ENCODE results near the gene PHF5A.

PHF5A gene, protein sequence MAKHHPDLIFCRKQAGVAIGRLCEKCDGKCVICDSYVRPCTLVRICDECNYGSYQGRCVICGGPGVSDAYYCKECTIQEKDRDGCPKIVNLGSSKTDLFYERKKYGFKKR

DNA sequence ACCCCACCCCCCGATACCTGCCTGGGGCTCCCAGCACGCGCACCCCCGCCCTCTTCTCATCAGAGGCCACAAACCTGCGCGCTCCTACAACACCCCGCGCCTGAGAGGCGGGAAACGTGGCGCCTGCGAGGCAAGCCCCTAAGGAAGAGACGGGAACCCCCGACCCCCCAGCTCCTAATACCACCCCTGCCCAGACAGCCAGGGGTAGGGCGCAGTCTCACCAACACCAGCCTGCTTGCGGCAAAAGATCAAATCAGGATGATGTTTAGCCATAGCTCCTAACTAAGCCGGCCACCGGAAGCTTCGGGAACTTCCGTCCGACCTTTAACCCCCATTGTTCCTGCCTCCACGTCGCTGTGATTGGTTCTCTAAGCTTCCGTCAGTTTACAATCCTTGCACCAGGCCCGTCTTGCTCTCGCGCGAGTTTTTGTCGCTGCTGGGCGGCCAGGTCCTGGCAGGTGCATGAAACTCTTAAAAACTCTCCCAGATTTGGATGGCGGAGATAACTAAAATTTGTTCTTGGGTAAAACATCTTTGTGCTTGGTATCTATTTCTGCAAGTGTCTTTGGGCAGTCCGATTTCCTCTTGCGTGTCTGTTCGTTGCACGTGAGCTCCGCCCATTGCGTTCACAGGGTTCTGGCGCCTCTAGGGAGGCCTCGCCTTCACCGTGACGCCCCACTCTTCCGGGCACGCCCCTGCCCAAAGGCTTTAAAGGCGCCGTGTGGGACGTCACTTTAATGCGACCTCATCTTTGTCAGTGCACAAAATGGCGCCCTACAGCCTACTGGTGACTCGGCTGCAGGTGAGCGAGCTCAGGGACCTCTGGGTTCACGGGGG lies at the start of gene PHF5A, which contains the start of gene ACO2:
Gene PHF5A (minus strand): TSS at position 312 of the 837 bp plus-strand sequence. CDS start 39 bp downstream, at position 273.
Gene ACO2 (plus strand): TSS at position 737 of the 837 bp plus-strand sequence. CDS start 30 bp downstream, at position 767.
- DNase-seq = peak; percentile 99

DNA sequence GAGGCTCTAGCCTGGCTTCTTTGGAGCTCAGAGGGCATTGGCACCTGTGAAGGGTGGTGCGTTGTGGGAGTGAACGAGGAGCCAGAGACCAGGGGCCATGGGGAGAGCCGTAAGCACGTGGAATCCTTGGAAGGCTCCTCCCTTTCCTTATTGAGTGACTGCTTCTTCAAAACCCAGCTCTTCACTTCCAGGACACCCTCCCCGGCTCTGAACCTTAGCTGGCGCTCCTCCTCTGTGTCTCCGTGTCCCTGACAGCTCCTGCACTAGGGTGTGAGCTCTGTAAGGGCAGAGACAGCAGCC lies 49.5 kb upstream of the PHF5A start:
- no peak for DNase-seq

DNA sequence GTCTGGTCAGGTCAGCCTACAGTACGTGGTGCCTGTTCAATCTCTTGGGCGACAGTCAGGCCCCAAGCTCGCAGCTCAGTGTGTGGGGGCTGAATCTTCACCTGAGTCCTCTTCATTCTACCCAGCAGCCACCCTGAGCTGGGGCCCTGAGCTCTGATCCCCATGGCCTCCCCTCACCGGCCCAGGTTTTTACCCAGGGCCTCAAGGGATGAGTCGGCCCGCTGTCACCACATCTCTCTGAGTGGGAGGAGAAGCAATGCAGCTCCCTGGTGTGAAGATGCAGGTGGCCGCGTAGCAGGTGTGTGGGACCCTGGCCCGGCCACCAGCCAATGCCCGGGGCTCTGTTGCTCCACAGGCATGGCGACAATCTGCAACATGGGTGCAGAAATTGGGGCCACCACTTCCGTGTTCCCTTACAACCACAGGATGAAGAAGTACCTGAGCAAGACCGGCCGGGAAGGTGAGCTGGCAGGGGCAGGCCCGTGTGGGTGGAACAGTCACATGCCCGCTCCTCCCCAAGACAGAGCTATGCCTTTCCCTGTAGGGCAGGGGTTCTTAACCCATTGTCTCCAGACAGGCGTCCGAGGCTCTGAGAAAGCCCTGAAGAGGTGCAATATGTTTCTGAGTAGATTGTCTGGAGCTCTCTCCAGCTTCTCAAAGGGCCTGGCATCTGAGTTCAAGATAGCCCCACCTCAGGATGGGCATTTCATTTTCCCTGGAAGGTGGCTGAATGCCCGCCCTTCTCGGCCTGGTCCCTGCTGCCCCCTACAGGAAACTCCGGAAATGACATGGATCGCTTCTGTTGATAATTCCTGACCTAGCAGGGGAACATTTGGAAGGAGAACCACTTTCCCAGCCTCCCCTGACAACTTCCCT lies 48.9 kb upstream of the PHF5A start:
- DNase-seq = peak; percentile 57

DNA sequence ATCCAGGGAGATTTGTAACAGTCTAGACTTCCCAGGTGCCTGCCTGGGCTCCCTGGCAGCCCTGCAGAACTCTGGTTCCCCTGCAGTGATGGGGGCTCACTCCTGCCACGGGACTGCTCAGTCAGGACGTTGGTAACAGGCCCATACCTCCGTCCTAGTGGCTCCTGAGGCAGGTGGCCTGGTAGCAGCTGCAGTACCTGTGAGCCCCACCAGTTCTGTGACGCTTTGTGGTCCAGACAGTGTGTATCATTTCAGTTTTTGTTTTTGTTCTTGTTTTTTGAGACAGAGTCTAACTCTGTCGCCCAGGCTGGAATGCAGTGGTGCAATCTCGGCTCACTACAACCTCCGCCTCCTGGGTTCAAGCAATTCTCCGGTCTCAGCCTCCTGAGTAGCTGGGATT lies 48.0 kb upstream of the PHF5A start:
- no peak for DNase-seq

DNA sequence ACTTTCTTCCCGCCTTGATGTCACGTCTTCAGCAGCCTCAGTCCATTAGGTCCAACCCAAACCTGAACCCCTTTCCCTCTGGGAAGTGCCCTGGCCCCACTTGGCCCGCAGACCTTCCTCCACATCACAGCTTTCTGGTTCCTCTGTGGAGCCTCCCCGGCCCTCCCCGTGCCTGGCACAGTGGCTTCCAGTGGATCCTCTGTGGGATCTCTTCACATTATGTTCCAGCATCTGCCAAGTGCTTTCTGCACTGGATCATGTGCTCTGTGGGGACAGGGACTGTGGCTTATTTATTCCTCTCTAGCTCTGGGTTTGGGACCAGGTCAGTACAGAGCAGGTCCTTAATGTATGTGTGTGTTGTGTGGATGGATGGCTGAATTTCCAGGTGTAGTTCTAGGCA lies 44.9 kb upstream of the PHF5A start:
- no peak for DNase-seq

DNA sequence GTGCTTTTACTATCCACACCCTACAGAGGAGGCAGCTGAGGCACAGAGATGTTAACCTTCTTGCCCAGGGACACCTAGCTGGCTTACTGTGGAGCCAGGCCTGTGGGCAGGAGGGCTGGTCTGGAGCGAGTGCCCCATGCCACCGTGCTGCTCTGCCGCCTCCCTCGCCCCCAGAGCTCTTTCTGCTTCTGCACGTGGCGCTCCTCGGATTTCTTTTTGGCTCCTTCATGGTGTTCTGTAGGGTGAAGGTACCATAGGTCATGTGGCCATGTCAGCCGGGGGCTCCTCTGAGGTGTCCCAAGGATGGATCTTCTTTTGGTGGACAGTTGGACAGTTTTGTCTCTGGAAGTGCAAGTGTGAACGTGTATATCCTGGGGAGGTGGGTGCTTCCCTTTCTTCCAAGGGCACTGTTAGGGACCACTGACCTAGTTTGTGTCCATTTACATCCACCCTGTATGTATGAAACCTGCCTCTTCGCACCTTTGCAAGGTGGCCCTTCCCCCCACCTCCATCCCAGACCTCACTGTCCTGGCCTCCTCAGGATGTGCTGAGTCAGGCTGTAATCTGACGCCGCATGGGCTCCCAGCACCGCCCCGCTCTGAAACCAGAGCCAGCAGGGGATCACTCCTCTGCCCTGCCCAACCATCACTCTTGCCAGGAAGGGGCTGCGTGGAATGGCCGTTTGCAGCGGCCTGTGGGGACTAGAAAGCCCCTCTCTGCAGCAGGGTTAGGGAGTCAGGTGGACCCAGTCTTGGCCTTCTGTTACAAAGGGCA lies 44.1 kb upstream of the PHF5A start:
- DNase-seq = peak; percentile 81

DNA sequence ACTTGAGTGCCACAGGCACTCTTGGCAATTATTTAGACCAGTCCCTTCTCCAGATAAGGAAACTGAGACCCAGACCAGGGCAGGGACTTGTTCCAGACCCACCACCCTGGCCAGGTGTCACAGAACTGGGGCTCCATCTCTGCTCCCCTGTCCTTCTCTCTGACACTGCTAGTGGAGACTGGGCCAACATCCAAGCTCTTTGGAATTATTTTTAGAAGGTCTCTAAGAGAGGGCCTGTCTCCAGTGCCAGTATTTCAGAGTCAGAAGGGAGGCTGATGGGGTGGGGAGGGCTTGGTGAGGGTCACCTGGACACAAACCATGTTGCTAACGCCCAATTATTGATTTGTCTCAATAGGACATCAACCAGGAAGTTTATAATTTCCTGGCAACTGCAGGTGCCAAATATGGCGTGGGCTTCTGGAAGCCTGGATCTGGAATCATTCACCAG lies 43.1 kb upstream of the PHF5A start:
- no peak for DNase-seq

DNA sequence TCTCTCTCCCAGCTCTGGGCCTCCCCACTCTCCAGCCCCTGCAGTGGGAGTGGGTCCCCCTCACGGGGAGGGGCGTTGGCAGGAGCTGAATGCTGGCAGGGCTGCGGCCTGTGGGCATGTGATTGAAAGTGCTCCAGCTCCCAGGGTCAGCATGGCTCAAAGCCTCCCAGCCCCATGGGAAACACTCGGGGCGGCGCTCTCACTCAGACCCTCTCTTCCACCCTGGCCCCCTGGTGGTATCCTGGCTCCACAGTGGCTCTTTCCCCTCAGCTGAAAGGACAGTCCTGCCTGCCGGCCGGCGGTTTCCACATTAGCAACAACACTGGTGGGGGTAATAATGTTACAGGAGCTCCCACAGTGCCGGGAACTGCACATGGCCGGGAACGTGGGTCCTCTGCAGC lies 40.3 kb upstream of the PHF5A start:
- DNase-seq = no peak

DNA sequence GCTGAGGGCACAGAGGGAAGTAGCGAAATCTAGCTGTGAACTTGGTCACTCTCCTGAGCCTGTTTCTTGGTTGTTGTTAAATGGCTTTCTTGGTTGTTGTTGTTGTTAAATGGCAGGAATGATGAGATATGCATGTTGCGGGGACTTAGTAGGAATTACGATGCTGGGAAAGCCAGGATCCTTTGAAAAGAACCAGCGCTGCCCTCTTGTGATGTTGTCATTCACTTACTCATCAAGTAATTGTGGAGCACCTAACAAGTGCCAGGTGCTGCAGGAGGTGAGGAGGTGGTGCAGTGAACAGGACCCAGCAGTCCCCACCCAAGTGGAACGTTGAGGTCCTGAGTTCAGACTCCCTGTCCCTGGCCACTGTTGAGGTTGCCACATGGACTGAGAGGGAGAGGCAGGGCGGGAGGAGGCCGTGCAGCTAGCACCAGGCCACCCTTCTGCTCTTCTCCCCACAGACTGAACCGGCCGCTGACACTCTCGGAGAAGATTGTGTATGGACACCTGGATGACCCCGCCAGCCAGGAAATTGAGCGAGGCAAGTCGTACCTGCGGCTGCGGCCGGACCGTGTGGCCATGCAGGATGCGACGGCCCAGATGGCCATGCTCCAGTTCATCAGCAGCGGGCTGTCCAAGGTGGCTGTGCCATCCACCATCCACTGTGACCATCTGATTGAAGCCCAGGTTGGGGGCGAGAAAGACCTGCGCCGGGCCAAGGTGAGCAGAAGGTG lies 39.0 kb upstream of the PHF5A start:
- DNase-seq = no peak

DNA sequence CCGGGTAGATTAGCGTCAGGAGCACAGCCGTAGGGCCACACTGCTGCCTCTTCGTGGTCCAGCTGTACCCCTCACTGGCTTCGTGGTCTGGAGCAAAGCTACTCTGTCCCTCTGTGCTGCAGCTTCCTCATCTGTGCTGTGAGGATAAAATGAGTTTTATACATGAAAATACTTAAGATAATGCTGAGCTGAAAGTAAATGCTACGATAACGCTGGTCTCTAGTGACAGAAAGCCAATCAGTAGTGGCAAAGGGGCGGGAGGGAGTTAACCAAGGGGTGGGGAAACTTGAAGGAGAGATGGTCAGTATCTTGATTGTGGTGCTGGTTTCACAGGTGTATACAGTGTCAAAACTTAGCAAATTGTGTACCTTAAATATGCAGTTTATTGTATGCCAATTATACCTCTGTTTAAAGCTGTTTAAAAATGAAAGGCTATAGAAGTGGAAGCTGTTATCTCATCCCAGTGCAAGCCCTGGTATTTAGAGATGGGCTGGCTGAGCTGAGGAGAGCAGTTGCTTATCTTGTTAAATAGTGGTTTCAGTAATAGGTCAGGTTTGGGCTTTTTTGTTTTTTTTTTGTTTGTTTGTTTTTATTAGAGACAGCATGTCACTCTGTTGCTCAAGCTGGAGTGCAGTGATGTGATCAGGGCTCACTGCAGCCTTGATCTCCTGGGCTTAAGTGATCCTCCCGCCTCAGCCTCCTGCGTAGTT lies 37.2 kb upstream of the PHF5A start:
- peak; percentile 39 for DNase-seq

DNA sequence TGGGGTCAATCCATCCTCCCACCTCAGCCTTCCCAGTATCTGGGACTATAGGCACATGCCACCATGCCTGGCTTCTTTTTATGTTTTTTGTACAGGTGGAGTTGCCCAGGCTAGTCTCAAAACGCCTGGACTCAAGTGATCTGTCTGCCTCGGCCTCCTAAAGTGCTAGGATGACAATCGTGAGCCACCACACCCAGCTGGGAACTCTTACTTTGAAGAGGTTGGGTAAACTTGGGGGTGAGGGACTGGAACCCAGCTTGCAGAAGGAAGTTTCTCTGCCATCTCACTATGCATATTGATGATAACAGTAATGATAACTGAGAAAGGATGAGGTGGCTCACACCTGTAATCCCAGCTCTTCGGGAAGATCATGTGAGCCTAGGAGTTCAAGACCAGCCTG lies 36.3 kb upstream of the PHF5A start:
- DNase-seq = no peak

DNA sequence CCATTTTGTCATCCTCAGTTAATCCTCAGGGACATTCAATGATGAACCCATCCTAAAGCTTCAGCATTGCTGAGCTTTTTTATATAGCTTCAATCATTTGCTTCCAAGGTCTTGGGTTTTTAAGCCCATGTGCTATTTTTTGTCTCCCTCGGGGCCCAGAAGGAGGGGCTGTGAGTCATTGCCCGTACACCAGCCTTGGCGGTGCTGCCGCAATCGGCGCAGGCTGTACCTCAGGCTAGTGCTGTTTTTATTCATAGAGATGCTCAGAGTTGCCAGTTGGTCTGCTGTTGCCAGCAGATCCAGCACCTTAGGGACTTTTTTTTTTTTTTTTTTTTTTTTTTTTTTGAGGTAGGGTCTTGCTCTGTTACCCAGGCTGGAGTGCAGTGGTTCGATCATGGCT lies 35.9 kb upstream of the PHF5A start:
- DNase-seq = no peak

DNA sequence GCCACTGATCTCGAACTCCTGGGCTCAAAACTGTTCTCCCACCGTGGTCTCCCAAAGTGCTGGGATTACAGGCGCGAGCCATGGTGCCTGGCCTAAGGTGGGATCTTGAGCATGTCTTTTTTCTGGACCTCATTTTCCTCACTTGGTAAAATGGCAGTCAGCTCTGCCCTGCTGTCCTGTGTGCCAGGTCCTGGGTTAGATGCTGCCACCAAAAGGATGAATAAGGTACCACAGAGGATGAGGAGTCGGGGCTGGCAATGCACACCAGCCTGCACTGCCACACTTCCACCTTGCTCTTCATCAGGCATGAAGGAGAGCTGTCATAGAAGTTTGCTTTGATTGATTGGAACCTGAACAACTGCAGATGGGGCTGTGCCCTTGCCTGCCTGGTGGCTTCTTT lies 32.7 kb upstream of the PHF5A start:
- peak; percentile 14 for DNase-seq

DNA sequence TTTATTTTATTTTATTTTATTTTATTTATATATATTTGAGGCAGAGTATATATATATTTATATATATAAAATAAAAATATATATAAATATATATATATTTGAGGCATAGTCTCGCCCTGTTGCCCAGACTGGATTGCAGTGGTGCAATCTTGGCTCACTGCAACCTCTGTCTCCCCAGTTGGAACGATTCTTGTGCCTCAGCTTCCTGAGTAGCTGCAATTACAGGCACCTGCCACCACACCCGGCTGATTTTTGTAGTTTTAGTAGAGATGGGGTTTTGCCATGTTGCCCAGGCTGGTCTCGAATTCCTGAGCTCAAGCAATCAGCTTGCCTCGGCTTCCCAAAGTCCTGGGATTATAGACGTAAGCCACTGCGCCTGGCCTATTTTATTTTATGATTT lies 31.8 kb upstream of the PHF5A start:
- no peak for DNase-seq

DNA sequence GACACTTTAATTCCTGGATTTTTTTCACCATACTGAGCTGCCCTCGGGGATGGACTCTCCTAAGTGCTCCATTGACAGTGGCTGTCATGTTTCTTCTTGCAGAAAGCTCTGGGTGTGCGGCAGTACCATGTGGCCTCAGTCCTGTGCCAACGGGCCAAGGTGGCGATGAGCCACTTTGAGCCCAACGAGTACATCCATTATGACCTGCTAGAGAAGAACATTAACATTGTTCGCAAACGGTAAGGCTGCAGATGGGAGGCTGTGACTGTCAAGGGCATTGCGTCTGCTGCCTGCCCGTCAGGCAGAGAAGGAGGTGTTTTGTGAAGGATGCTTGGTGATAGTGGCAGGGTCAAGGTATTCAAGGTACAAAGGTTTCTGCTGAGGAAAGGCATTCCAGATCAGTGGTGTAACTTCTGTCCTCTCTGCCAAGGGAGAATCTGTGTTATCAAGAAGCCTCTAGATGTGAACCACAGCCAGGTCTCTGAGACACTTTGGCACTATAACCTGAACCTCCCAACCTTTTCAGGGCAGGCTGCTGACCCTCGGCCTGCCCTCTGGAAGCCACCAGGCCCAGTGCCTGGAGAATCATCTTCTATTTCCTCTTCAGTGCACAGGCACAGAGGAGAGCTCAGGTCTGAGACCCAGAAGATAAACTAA lies 31.3 kb upstream of the PHF5A start:
- no peak for DNase-seq

DNA sequence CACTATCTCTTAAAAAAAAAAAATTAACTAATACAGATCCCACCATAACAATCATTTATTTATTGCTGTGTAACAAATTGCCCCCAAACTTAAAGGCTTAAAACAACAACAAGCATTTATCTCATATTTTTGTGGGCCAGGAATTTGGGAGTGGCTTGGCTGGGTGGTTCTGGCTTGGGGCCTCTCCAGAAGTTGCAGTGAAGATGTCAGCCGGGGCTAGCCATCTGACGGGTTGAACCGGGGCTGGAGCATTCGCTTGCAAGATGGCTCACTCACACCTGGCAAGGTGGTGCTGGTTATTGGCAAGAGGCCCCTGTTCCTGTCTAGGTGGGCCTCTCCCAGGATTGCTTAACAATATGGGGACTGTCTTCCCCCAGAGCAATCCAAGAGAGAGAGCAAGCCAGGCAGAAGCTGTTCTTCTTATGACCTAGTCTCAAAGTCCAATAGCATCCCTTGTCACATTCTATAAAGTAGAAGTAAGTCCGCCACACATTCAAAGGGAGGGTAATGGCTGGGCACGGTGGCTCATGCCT lies 29.9 kb upstream of the PHF5A start:
- DNase-seq = no peak

DNA sequence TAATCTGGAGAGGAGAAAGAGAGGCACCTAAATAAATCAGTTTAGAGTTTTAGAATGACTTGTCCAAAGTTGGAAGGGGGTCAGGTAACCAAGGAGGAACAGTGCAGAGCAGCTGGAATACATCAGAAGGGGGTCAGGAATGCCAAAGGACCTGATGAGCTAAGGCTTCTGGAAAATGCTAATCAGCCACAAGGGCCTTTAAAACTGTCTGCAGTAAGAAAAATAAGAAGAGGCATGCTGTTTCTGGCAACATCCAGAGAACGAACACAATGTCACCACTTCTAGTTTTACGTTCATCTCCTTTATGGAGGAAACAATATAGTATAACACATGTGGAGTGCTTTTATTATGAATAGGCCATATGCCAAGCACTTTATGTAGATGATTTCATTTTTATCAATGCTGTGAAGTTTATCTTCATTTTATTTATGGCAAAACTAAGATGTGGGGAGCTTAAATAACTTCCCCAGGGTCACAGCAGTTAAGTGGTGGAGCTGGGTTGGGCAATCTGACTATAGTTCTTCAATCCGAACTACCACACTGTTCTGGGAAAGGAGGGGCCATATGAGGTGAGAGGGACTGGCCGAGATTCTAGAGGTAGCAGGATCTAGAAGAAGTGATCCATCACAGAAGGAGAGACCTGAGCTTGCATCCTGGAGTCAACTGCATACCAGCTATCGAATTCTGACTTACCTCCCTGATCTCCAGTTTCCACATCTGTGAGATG lies 23.0 kb upstream of the PHF5A start:
- no peak for DNase-seq

DNA sequence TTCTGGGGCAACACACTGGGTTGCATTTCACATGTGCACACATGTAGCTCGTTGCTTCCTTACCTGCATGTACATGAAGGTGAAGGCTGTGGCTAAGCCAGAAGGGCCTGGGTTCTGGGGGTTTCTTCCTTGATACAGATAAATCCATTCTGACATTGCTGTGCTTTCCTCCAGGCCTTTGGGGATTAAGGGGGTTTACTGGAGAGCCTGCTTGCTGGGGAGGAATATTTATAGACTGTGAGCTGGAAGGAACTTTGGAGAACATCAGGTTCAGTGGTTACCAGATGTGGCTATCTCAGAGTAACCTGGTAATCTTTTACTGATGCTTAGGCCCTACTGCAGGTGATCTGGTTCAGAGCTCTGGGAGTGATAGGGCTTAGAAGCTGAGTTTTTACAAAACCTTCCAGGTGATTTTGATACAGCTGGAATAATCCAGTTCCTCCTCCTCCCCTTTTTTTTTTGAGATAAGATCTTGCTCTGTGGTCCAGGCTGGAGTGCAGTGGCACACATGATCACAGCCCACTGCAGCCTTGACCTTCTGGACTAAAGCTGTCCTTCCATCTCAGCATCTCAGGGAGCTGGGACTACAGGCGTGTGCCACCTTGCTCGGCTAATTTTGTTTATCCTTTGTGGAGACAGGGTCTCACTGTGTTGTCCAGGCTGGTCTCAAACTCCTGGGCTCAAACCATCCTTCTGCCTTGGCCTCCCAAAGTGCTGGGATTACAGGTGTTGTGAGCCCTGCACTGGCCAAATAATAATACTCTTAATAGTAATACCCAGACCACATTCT lies 20.3 kb upstream of the PHF5A start:
- DNase-seq = no peak

DNA sequence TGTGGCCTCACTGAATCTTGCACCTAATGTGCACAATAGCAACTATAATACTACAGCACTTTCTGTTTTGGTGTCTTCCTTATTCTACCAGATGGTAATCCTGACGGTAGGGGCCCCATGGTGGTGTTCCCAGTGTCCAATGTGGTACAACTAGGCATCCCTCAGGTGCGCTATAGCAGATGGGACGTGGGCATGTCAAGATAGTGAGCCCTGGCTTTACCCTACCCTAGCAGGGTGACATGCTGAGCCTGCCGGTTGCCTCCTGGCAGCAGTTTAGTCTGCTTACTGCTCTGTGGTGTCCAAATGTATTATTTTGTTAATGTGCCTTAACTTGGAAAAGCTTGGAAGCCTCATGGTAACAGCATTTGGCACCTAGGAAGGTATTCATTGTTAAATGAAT lies 19.6 kb upstream of the PHF5A start:
- no peak for DNase-seq

Measured in OCI-M1 (cell line).